Gastroesophageal sphincter (tissue), 4 donors: ENCODE measurements around the gene TFB2M. TPM values are rescaled to one million over a fixed set of nuclear protein-coding genes. Genes with fewer than 3 reads are reported as not detected.
"Not testable (repeated sequence)": the region's sequence is repeated elsewhere in the genome, so short reads cannot be mapped to it uniquely, and the experiment has no call there.

Experiments used
- ATAC-seq: fragments of 150-250 bp; one replicate; pipeline ENCODE4 v1.9.1; 2016; ENCODE audit warnings: mild to moderate bottlenecking, moderate library complexity
- H3K27ac ChIP-seq, 4 donors: fragments of 200-600 bp; sonication (generic) in 3 of 4; 1 replicate in 3 of 4; 2 replicates in 1 of 4; pipeline ENCODE4 v1.5.1; 2016 to 2019
- H3K27me3 ChIP-seq: fragments of 200-600 bp; sonication (generic); one replicate; pipeline ENCODE4 v1.5.1; 2019
- H3K36me3 ChIP-seq, 2 donors: fragments of 200-600 bp; sonication (generic); one replicate each; pipeline ENCODE4 v1.5.1; 2019; ENCODE audit warnings: control low read depth in 1 of 2
- H3K4me1 ChIP-seq, 3 donors: fragments of 200-600 bp; sonication (generic); 1 replicate in 2 of 3; 2 replicates in 1 of 3; pipeline ENCODE4 v1.5.1; 2016 to 2019; ENCODE audit warnings: control low read depth in 2 of 3
- H3K4me3 ChIP-seq, 2 donors: fragments of 200-600 bp; sonication (generic); one replicate each; pipeline ENCODE4 v1.5.1; 2019; ENCODE audit warnings: mild to moderate bottlenecking in 1 of 2, moderate library complexity in 1 of 2
- H3K9me3 ChIP-seq, 3 donors: fragments of 200-600 bp; sonication (generic); one replicate each; pipeline ENCODE4 v1.5.1; 2017 to 2019; ENCODE audit warnings: control low read depth in 2 of 3
- CTCF ChIP-seq, 4 experiments: fragments of 200-600 bp in 2 of 4; fragments of 450-650 bp in 2 of 4; sonication (generic) in 1 of 4; IDR thresholded peaks; one replicate each; pipeline ENCODE4 v1.5.1; 2017 to 2019; ENCODE audit warnings: antibody characterized with exemption in 4 of 4, mild to moderate bottlenecking in 2 of 4, moderate library complexity in 2 of 4
- EP300 ChIP-seq: sonication (generic); formaldehyde crosslinking; IDR thresholded peaks from one replicate; pipeline ENCODE4 v1.6.1; 2017; ENCODE audit warnings: antibody characterized with exemption, mild to moderate bottlenecking
- POLR2A ChIP-seq, 2 donors: fragments of 450-650 bp; IDR thresholded peaks; one replicate each; pipeline ENCODE4 v1.6.1; 2017; ENCODE audit warnings: antibody characterized with exemption in 2 of 2, mild to moderate bottlenecking in 2 of 2, moderate library complexity in 1 of 2
- POLR2AphosphoS5 ChIP-seq: sonication (generic); formaldehyde crosslinking; IDR thresholded peaks from one replicate; pipeline ENCODE4 v1.6.1; 2017; ENCODE audit warnings: antibody characterized with exemption
- WGBS, 2 donors: methylation state at CpG; one replicate each; pipeline ENCODE4 v1.1.5; 2018; ENCODE audit warnings: low coverage in 1 of 2; 5-methylcytosine and 5-hydroxymethylcytosine counted together
- total RNA-seq, 4 donors: library from RNA; depleted of rRNA; stranded (reverse); fragments of >200 nt; gene quantifications; one replicate each; pipeline ENCODE4 v1.1.0, GENCODE V29; 2016

TFB2M gene
- total RNA-seq, 4 donors from 2014 or later, result 7.4 to 12.8 (median 10.2) TPM

DNA sequence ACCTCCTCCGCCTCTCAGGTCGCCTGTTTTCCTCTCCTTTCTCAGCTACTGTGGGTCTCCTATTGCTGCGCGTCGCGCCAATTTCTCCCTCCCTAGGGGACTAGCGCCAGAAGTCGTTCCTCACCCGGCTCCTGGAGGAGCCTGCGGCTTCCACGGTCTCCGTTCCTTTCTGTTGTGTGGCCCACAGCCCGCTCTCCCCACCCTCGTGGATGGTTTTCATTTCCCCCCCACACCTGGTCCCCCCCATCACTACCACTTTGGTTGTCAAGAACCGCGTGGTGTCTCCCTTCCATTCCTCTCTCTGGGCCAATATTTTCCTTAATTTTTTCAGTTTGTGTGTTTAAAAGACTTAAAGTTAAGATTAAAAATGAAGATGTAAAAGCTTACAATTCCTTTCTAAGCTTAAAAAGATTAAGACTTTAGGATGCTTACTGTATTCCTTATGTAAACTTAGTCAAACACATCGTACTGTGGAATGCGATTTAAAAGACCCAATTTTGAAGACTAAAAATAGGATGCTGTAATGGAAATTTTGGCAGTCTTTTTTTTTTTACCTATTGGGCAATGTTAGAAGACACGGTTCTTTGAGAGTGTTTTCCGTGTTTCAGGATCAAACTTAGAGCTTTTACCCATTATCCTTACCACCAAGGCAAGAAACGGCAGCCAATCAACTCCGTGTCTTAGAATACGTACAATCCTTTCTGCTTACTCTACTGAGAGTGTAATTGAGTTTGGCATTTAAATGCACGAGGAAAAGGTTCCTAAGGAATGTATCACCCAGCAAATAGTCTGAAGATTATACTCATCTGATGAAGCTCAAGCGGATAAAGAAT lies 968 bp upstream of the TFB2M start:
- peaks cover 8 to 68% (median 19%) of the 10 kb centered on the region in 3 donors for H3K4me1 ChIP-seq
- no peaks in the 10 kb centered on the region for H3K9me3 ChIP-seq
- WGBS, 2 donors, result 1 to 2% methylated on average over 13 to 23 of the region's 25 CpGs
- H3K27me3 ChIP-seq, result no peaks in the 10 kb centered on the region
- TF ChIP-seq EP300, result no peak
- TF ChIP-seq POLR2AphosphoS5, result peak; percentile 33
- H3K4me3 ChIP-seq, result peak overlapping the region; percentile 58 to 85
- H3K36me3 ChIP-seq, result peaks cover 0 to 20% of the 10 kb centered on the region in 2 donors
- peak overlapping the region; percentile 78 to 99 (median 98) for H3K27ac ChIP-seq
- ATAC-seq, result peak; percentile 40

DNA sequence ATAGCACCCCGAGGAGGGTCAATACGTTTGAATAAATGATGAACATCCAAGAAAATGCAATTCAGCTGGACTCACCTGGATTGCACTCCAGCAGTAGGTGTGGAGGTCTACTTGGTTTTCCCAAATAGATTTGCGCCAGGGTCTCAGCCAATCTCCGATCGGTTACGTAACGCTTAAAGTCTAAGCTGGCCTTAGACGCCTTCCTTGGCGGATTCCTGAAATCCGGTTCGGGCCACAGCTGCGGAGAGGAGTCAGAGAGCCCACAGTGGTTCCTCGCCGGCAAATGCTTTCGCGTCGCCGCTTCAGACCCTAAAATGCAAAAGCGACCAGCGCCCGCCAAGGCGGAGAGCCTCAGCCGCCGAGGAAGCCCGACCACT lies 322 bp downstream of the TFB2M start:
- Histone ChIP-seq H3K4me3 (peak overlapping the region; percentile 58 to 85), H3K9me3 (no peaks in the 10 kb centered on the region), H3K27me3 (no peaks in the 10 kb centered on the region), H3K36me3 (peaks cover 0 to 27% of the 10 kb centered on the region in 2 donors), H3K27ac (peak overlapping the region; percentile 52 to 99 (median 98)), H3K4me1 (peaks cover 8 to 56% (median 16%) of the 10 kb centered on the region in 3 donors)
- peak; percentile 6 for ATAC-seq
- 0% methylated on average over 1 to 5 of the region's 25 CpGs for WGBS, 2 donors
- TF ChIP-seq CTCF (IDR thresholded peaks at IDR 0.05) (no peak), EP300 (no peak), POLR2AphosphoS5 (no peak), POLR2A (IDR thresholded peaks at IDR 0.05) (no peak)

DNA sequence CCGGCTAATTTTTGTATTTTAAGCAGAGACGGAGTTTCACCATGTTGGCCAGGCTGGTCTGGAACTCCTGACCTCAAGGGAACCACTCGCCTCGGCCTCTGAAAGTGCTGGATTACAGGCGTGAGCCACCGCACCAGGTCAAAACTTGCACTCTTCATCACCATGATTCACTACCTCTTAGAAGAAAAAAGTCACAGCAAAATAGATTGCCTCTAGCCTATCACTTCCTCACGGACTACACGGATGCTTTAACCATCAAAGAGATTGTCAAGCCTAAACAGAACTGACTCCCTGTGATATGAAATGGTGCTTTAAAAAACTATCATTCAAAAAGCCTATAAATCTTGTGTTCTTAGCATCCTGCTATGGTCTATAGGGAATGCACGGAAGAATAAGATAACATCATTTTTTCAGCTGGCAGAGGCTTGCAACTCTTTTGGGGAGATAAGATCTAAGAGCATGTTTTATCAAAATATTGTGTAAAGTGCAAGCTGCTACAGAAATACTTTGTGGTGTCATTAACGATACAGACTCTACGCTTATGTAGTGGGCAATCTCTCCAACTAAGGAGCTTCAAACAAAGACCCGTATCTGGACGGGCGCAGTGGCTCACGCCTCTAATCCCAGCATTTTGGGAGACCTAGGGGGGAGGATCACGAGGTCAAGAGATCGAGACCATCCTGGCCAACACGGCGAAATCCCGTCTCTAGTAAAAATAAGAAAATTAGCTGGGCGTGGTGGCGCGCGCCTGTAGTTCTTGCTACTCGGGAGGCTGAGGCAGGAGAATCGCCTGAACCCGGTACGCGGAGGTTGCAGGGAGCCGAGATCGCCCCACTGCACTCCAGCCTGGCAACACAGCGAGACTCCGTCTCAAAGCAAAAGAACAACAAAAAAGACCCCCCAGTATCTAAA lies 966 bp downstream of the TFB2M start:
- no peak for TF ChIP-seq POLR2AphosphoS5
- TF ChIP-seq EP300, result no peak
- TF ChIP-seq CTCF (IDR thresholded peaks at IDR 0.05), result no peak
- no peak for TF ChIP-seq POLR2A (IDR thresholded peaks at IDR 0.05)
- WGBS, 2 donors, result 33 to 38% methylated on average over 19 to 33 of the region's 33 CpGs
- Histone ChIP-seq H3K27ac (peak overlapping the region in 3 of 4 donors; percentile 98 to 99 (median 99)), H3K36me3 (peaks cover 0 to 34% of the 10 kb centered on the region in 2 donors), H3K9me3 (no peaks in the 10 kb centered on the region), H3K4me3 (peak overlapping the region; percentile 58 to 85), H3K4me1 (peaks cover 6 to 50% (median 16%) of the 10 kb centered on the region in 3 donors), H3K27me3 (no peaks in the 10 kb centered on the region)
- no peak for ATAC-seq

GRCh38 chr1:246560833-246561232 lies 5.2 kb downstream of the TFB2M start:
- not testable (repeated sequence) for H3K9me3 ChIP-seq, H3K4me3 ChIP-seq, ATAC-seq, H3K27me3 ChIP-seq, H3K27ac ChIP-seq
- 86 to 93% methylated on average over 7 to 10 of the region's 10 CpGs for WGBS, 2 donors
- Histone ChIP-seq H3K4me1 (peaks cover 5 to 23% (median 7%) of the 10 kb centered on the region in 3 donors), H3K36me3 (peaks cover 0 to 74% of the 10 kb centered on the region in 2 donors)

GRCh38 chr1:246559310-246559709 lies 6.8 kb downstream of the TFB2M start:
- WGBS, 2 donors, result 90 to 93% methylated on average over 4 of the region's 4 CpGs
- no peak overlapping the region for H3K27ac ChIP-seq
- H3K36me3 ChIP-seq, result peaks cover 0 to 89% of the 10 kb centered on the region in 2 donors
- no peak overlapping the region for H3K4me3 ChIP-seq
- ATAC-seq, result no peak
- peaks cover 0 to 10% (median 0%) of the 10 kb centered on the region in 3 donors for H3K4me1 ChIP-seq
- H3K27me3 ChIP-seq, result no peaks in the 10 kb centered on the region
- no peak for TF ChIP-seq EP300
- no peak for TF ChIP-seq CTCF (IDR thresholded peaks at IDR 0.05)
- TF ChIP-seq POLR2AphosphoS5, result no peak
- no peak for TF ChIP-seq POLR2A (IDR thresholded peaks at IDR 0.05)
- no peaks in the 10 kb centered on the region for H3K9me3 ChIP-seq
